ENCODE measurements around the gene SERPINB12. TPM values are rescaled to one million over a fixed set of nuclear protein-coding genes. Genes with fewer than 3 reads are reported as not detected.

Gene SERPINB12
- total and polyA plus RNA-seq, 10 of the 15 experiments (the other 5 are each of a cell fraction or from before 2014, with no cell fraction given), result not detected

DNA sequence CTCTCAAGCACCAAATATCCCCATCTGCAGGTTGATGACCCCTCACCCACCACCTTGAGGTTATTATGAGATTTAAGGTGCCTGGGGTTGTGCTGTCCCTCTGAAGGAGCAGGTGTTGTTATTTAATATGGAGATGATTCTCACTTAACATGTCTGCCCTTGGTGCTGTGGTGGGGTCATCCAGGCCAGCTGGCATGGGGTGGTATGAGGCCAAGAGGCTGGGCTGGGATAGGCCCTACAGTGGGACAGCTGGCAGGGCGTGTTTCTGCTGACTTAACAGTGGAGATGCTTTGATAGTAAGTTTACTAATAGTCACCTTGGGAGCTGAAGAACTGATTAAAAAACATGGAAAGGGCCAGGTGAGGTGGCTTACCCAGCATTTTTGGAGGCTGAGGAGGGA lies 22.4 kb downstream of the SERPINB12 start (continued):
- TF ChIP-seq, protein P1, sequence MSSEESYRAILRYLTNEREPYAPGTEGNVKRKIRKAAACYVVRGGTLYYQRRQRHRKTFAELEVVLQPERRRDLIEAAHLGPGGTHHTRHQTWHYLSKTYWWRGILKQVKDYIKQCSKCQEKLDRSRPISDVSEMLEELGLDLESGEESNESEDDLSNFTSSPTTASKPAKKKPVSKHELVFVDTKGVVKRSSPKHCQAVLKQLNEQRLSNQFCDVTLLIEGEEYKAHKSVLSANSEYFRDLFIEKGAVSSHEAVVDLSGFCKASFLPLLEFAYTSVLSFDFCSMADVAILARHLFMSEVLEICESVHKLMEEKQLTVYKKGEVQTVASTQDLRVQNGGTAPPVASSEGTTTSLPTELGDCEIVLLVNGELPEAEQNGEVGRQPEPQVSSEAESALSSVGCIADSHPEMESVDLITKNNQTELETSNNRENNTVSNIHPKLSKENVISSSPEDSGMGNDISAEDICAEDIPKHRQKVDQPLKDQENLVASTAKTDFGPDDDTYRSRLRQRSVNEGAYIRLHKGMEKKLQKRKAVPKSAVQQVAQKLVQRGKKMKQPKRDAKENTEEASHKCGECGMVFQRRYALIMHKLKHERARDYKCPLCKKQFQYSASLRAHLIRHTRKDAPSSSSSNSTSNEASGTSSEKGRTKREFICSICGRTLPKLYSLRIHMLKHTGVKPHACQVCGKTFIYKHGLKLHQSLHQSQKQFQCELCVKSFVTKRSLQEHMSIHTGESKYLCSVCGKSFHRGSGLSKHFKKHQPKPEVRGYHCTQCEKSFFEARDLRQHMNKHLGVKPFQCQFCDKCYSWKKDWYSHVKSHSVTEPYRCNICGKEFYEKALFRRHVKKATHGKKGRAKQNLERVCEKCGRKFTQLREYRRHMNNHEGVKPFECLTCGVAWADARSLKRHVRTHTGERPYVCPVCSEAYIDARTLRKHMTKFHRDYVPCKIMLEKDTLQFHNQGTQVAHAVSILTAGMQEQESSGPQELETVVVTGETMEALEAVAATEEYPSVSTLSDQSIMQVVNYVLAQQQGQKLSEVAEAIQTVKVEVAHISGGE (CRISPR knock-in tag; IDR thresholded peaks at IDR 0.05), result no peak

- ATAC-seq, result no peak
- no peak for FAIRE-seq
- Histone ChIP-seq H3K27me3 (replicated peaks in 1 of 2; ENCODE audit: control insufficient read depth in 2 of 2, insufficient read depth in 2 of 2, low read length in 1 of 2) (peaks cover 0 to 5% of the 10 kb centered on the region in 2 experiments; a peak in 2 of 4 replicates), H3K9ac (ENCODE audit: control insufficient read depth, insufficient read depth, low read length) (no peak overlapping the region), H3K4me3 (no peak overlapping the region), H3K4me2 (ENCODE audit: control insufficient read depth, insufficient read depth) (no peak overlapping the region), H2AFZ (ENCODE audit: control insufficient read depth, low read depth, low read length) (no peak overlapping the region), H3K36me3 (ENCODE audit: control insufficient read depth in 2 of 2, insufficient read depth in 2 of 2, low read length in 1 of 2) (no peaks in the 10 kb centered on the region), H4K20me1 (ENCODE audit: control insufficient read depth, insufficient read depth) (no peaks in the 10 kb centered on the region), H3K4me1 (ENCODE audit: control insufficient read depth, insufficient read depth, low read length) (peaks cover 4% of the 10 kb centered on the region), H3K79me2 (ENCODE audit: control insufficient read depth, insufficient read depth, low read length) (no peaks in the 10 kb centered on the region), H3K27ac (ENCODE audit: control insufficient read depth, insufficient read depth) (no peak overlapping the region), H3K9me3 (replicated peaks; ENCODE audit: control insufficient read depth, insufficient read depth, low read length) (no peaks in the 10 kb centered on the region)
- in situ Hi-C loops (cut with MboI), result no loop called here
- ChIA-PET CTCF (interaction anchor here (0.9 to 5.3 kb wide), 4 partner anchors 10 to 55 kb away, joined by 3 to 44 read pairs (median 12); no protein-coding TSS in a partner anchor), POLR2A (no interaction called here), SMC1A (ENCODE audit: uncharacterized antibody, unreplicated experiment) (interaction anchor here (1.7 to 2.7 kb wide), 2 partner anchors 9 to 11 kb away, joined by 7 to 20 read pairs; no protein-coding TSS in a partner anchor), RAD21 (ENCODE audit: unreplicated experiment) (interaction anchor here (1.3 kb wide), 1 partner anchor 49 kb away, joined by 3 read pairs; no protein-coding TSS in a partner anchor)
- DNase-seq (ENCODE audit: low read depth, low spot score), result no peak
- intact Hi-C loops (cut with micrococcal nuclease; ENCODE audit: unreplicated experiment), result no loop called here
- BruUV-seq (replicated peaks), result no TSS peak
- WGBS (ENCODE audit: insufficient coverage, insufficient replicate concordance, low lambda C conversion rate, missing lambda C conversion rate), result 25% methylated on average over 5 of the region's 5 CpGs
- no peak for TF ChIP-seq KAT2A (conservative IDR thresholded peaks at IDR 0.05; ENCODE audit: control insufficient read depth, low read depth, low read length)
- TF ChIP-seq PAX8 (IDR thresholded peaks at IDR 0.05), result no peak
- no peak for TF ChIP-seq NR2F1 (conservative IDR thresholded peaks at IDR 0.05)
- no peak for TF ChIP-seq SRF (IDR thresholded peaks at IDR 0.05; ENCODE audit: low read depth in 2 of 2, low read length in 2 of 2)
- TF ChIP-seq TAF1 (IDR thresholded peaks at IDR 0.05; ENCODE audit: borderline replicate concordance, low read depth, low read length), result no peak
- TF ChIP-seq CREB1 (IDR thresholded peaks at IDR 0.05; ENCODE audit: low read depth), result no peak
- no peak for TF ChIP-seq HDGF (IDR thresholded peaks at IDR 0.05)
- no peak for TF ChIP-seq REST (IDR thresholded peaks at IDR 0.05; ENCODE audit: low read depth, low read length)
- no peak for TF ChIP-seq LARP7 (IDR thresholded peaks at IDR 0.05)
- TF ChIP-seq POLR2AphosphoS2 (IDR thresholded peaks at IDR 0.05; ENCODE audit: low read depth, low read length), result no peak
- TF ChIP-seq, protein P2, sequence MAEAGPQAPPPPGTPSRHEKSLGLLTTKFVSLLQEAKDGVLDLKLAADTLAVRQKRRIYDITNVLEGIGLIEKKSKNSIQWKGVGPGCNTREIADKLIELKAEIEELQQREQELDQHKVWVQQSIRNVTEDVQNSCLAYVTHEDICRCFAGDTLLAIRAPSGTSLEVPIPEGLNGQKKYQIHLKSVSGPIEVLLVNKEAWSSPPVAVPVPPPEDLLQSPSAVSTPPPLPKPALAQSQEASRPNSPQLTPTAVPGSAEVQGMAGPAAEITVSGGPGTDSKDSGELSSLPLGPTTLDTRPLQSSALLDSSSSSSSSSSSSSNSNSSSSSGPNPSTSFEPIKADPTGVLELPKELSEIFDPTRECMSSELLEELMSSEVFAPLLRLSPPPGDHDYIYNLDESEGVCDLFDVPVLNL (IDR thresholded peaks at IDR 0.05; ENCODE audit: low read depth, low read length), result no peak
Measured at GRCh38 chr18:63567276-63567675, 25.1 kb downstream of the SERPINB12 start.

All from GM12878 (cell line).